Fibroblast of upper back skin (primary cell): Measurements from ENCODE around the gene RAB6A.
"Not testable (repeated sequence)": the region's sequence is repeated elsewhere in the genome, so short reads cannot be mapped to it uniquely, and the experiment has no call there.

ENCODE experiments used
- DNase-seq: peaks from one replicate; pipeline ENCODE4 v3.0.0-alpha.2; 2013

RAB6A gene

GRCh38 chr11:73761403-73761945 lies 600 bp upstream of the RAB6A start:
- no peak for DNase-seq

- DNase-seq = peak; percentile 21
These were observed 667 bp downstream of the RAB6A start for GRCh38 chr11:73760135-73760678.

DNA sequence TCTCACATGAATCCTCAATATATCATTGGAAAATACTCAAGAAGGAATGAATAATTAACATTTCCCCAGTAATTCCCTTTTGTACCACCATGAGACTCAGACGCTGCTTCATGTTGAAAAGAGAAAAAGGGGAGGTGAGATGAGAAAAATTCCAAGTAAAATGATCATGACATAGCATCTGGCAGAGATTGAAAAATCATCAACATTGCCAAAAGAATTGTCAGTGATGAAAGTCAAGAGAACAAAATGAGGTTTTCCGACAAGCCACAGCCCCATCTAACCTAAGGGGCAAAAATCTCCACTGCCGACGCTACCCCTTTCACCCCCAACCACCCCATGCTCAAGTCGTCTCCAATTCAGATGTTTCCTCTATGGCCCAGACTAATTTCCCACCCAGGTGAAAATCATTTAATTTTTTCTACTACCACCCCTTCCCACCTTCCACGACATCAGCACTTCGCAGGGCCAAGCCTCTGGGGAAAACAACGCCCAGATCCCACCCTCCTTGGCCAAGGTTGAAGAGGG lies 1.2 kb downstream of the RAB6A start:
- DNase-seq = peak; percentile 26

- no peak for DNase-seq
These were observed 2.4 kb downstream of the RAB6A start for GRCh38 chr11:73758451-73758850.

DNA sequence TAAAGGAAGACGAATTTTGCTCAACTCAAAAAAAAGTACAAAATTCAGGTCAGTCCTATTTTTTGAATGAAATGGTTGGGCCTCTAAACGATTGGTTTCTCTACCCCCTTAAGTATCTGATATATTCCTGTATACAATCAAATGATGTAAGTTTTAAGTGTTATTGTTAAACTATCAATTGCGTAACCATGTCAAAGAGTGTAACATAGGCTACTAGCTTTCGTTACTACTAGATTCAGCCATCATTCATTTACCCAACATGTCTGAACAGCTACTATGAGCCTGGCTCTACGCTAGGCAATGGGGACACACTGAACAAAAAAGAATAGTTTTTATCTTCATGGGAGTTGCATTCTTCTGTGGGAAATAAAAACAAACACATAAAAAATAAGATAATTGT lies 3.3 kb downstream of the RAB6A start:
- DNase-seq = no peak

DNA sequence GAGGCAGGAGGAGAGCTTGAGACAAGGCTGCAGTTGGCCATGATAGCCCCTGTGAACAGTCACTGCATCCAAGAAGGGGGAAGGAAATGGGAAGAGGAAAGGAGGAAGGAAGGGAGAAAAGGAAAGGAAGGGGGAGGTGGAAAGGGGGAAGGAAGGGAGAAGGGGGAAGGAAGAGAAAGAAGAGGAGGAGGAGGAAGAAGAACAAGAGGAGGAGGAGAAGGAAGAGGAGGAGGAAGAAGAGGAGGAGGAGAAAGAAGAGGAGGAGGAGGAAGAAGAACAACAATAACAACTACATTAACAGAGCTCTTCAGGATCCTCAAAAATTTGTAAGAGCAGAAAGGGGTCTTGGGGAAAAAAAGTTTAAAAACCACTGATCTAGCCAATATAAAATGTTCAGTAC lies 5.2 kb downstream of the RAB6A start:
- no peak for DNase-seq

- DNase-seq = no peak
These were observed 6.9 kb downstream of the RAB6A start for GRCh38 chr11:73753938-73754337.

DNA sequence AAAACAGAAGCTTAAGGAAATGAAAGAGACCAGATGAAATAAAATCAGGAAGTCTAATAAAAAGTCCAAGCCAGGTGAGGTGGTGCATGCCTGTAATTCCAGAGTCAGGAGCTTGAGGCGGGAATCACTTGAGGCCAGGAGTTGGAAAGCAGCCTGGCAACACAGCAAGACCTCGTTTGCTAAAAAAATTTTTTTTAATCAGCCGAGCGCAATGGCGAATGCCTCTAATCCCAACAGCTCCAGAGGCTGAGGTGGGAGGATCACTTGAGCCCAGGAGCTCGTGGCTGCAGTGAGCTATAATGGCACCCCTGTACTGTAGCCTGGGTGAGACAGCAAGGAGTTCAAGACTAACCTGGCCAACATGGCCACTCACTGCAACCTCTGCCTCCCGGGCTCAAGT lies 8.0 kb downstream of the RAB6A start:
- DNase-seq = no peak

- no peak for DNase-seq
These were observed 8.5 kb downstream of the RAB6A start for GRCh38 chr11:73752216-73752867.

DNA sequence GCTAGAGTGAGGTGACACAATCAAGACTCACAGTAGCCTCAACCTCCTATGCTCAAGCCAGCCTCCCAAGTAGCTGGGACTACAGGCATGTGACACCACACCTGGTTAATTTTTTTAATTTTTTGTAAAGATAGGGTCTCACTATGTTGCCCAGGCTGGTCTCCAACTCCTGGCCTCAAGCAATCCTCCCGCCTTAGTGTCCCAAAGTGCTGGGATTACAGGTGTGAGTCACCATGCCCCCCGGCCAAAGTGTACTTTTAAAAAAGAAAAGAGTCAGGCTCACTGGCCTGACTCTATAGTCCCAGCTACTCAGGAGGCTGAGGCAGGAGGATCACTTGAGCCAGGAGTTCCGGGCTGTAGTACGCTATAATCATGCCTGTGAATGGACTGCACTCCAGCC lies 10.0 kb downstream of the RAB6A start:
- not testable (repeated sequence) for DNase-seq

DNA sequence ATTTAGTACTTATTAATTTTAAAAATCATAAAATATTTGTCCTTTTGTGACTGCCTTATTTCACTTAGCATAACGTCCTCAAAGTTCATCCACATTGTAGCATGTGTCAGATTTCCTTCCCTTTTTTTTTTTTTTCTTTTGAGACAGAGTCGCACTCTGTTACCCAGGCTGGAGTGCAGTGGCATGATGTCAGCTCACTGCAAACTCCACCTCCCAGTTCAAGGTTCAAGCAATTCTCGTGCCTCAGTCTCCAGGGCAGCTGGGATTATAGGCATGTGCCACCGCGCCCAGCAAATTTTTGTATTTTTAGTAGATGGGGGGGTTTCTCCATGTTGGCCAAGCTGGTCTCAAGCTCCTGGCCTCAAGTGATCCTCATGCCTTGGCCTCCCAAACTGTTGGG lies 10.6 kb downstream of the RAB6A start:
- no peak for DNase-seq

GRCh38 chr11:73749118-73749517 lies 11.8 kb downstream of the RAB6A start:
- no peak for DNase-seq

GRCh38 chr11:73748300-73748699 lies 12.6 kb downstream of the RAB6A start:
- no peak for DNase-seq

GRCh38 chr11:73747762-73748161 lies 13.1 kb downstream of the RAB6A start:
- no peak for DNase-seq

GRCh38 chr11:73746701-73747100 lies 14.2 kb downstream of the RAB6A start:
- DNase-seq = no peak

DNA sequence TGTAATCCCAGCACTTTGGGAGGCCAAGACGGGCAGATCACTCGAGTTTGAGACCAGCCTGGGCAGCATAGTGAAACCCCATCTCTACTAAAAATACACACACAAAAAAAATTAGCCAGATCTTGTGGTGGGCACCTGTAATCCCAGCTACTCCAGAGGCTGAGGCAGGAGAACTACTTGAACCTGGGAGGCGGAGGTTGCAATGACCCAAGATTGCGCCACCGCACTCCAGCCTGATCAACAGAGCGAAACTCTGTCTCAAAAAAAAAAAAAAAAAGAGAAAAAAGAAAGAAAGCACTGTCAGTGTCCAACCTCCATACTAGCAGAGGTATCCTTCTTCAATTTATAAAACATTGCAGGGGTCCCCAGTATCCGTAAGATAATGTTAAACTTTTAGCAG lies 17.8 kb downstream of the RAB6A start:
- no peak for DNase-seq

DNA sequence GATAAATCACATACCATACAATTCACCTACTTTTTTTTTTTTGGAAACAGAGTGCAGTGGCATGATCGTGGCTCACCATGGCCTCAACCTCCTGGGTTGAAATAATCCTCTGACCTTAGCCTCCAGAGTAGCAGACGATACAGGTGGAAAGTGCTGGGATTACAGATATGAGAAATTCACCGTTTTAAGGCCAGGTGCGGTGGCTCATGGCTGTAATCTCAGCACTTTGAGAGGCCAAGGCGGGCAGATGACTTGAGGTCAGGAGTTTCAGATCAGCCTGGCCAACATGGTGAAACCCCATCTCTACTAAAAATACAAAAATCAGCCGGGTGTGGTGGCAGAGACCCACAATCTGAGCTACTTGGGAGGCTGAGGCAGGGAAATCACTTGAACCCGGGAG lies 24.9 kb downstream of the RAB6A start:
- not testable (repeated sequence) for DNase-seq

GRCh38 chr11:73734993-73735392 lies 25.9 kb downstream of the RAB6A start:
- peak; percentile 44 for DNase-seq

- DNase-seq = not testable (repeated sequence)
These were observed 26.9 kb downstream of the RAB6A start for GRCh38 chr11:73734011-73734410.

- DNase-seq = not testable (repeated sequence)
These were observed 27.9 kb downstream of the RAB6A start for GRCh38 chr11:73732936-73733335.

DNA sequence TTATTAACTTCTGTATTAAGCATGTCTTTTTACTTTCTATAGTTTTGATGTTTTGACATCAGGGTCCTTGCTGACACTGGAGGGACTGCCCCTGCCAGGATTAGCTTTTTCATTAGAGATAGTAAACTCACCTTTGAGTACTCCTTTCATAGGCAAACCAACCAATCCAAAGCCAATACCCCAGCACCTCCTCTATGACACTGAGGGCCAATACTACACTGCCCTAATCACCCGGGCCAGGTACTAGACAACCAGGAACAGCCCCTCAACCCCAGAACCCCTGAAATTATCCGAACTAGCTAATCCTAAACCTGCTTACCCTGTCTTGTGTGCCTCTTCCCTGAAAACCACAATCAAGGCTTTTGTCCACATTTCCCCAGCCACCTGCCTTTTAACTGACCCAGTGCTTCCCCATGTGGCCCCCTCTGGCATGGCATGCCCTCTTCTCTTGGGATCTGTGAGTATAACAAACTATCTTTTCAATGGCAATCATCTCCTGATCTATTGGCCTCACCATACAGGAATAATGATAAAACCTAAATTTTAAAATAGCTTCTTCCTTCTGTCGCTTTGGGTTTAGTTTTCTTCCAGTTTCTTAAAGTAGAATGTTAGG lies 31.2 kb downstream of the RAB6A start:
- no peak for DNase-seq

DNA sequence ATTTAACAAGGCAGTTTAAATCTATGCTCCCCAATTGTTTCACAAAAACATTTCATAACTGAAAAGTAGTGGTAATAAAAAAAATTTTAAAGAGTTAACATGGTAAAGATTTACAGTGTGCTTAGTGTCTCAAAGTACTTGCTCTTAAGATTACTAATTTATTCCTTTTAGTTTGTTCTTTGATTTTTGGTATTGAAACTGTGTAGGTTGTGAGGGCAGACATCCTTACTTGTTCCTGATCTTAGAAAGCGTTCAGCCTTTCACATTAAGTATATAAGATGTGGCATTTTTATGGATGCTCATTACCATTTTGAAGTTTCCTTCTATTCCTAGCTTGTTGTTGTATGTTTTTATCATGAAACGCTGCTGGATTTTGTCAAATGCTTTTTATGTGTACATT lies 32.9 kb downstream of the RAB6A start:
- DNase-seq = no peak

GRCh38 chr11:73726825-73727224 lies 34.0 kb downstream of the RAB6A start:
- DNase-seq = no peak

DNA sequence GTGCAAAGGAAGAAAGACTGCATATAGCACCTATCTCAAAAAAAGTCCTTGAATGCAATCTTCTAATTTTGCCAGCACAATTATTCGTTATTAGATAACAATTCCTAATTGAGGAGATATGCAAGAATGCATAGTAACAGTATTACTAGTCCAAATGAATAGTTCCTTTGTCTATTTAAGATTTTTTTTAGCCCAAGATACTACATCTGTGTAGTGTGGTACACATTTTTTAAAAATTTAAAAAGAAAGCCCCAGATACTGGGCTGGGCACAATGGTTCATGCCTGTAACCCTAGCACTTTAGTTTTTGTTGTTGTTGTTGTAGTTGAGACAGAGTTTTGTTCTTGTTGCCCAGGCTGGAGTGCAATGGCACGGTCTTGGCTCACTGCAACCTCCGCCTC lies 43.7 kb downstream of the RAB6A start:
- DNase-seq = no peak
